ENCODE data around the gene CRIM1.

DNA sequence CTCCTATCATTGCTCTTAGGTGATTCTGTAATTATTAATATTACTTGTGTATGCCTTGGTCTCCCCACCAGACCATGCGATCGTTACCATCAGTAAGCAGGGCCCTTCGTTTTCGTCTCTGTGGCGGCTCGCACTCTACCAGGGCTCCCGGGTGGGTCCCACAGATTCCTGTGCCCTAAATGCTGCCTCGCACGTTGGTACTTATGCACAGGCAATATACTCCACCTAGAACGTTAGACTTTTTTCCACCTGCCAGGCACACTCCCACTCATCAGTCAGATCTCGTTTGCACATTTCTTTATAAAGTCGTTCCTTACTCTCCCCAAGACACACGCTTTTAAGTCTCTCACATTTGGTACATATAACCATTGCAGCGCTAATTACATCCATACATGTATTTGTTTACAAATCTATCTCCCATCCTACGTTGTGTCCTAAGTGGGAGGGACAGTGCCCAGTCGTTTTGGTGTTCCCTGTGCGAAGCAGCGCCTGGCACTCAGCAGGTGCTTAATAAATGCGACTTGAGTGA, 241.5 kb downstream of the CRIM1 start:
- TF ChIP-seq, protein P1, sequence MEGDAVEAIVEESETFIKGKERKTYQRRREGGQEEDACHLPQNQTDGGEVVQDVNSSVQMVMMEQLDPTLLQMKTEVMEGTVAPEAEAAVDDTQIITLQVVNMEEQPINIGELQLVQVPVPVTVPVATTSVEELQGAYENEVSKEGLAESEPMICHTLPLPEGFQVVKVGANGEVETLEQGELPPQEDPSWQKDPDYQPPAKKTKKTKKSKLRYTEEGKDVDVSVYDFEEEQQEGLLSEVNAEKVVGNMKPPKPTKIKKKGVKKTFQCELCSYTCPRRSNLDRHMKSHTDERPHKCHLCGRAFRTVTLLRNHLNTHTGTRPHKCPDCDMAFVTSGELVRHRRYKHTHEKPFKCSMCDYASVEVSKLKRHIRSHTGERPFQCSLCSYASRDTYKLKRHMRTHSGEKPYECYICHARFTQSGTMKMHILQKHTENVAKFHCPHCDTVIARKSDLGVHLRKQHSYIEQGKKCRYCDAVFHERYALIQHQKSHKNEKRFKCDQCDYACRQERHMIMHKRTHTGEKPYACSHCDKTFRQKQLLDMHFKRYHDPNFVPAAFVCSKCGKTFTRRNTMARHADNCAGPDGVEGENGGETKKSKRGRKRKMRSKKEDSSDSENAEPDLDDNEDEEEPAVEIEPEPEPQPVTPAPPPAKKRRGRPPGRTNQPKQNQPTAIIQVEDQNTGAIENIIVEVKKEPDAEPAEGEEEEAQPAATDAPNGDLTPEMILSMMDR (conservative IDR thresholded peaks at IDR 0.05 in 1 of 2, IDR thresholded peaks at IDR 0.05 in 1 of 2; ENCODE audit: low read depth in 1 of 2, low read length in 2 of 2): no peak
- no peak for TF ChIP-seq EZH2 (IDR thresholded peaks at IDR 0.05; ENCODE audit: low read length, missing control alignments)

Measured in fibroblast of lung (primary cell).